ENCODE measurements around the gene DPP3.

The DPP3 gene

DNA sequence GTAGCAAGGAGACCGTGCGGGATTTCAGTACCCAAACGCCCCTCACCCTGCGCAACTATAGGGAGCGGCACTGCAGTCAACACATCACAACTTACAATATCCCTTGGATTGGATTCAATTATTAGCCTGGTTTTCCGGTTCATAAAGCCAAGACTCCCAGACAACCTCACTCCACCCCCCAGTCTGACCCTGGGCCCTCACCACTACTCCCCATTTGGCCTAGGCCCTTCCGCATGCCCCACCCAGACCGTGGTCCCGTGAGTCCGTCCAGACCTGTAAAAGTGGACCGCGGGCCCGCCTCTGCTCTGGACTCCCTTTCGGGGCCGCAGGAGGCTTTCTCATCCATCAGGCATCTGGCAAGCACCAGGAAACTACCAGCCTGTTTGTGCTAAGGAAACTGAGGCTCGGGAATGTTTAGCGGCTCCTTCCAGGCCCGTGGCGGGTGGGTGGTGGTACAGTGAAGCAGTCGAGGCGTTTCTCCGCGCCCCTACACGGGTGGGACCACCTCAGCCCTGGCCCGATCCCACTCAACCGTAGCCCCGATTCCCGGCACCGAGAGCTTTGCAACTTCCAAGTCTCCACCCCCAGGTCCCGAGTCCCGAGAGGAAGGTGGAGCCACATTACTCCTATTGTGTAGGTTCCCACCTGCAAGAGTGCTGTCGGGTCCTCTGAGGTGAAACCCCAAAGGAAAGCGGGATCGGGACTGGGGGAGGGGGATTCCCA lies 679 bp upstream of the DPP3 start:
- DNase-seq (ENCODE audit: low read depth in 2 of 2): no peak

DNA sequence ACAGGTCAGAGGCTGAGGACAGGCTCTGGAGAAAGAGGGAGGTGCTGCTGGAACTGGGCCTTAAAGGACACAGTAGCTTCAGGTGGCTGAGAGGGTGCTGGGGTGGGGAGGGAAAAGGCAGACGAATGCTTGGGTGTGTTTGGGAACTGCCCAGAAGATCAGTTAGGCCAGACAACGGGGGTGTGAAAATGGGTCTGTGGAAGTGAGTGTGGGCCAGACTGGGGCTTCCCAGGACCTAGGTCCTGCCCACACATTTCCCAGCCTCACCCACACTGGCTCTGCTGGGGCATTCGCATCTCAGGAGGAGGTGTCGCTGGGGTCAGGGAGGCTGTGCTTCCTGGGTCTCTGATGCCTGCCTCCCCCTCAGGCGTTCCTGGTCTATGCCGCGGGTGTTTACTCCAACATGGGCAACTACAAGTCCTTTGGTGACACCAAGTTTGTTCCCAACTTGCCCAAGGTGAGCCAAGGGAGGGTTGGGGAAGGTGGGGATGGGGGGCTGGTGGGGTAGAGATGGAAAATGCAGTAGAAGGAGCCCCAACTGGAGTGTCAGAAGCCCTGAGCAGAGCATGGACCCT lies 4.7 kb downstream of the DPP3 start:
- no peak for DNase-seq (ENCODE audit: low read depth in 2 of 2)

DNA sequence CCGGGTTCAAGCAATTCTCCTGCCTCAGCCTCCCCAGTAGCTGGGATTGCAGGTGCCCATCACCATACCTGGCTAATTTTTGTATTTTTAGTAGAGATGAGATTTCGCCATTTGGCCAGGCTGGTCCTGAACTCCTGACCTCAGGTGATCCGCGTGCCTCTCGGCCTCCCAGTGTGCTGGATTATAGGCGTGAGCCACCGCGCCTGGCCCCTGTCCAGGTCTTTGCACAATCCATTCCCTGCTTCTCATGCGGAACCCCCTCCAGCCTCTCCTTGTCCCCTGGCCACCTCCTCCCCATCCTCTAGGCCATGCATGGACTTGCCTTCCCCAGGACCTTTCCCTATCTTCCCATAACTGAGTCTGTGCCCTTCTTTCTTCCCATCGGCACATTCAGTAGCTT lies 8.7 kb downstream of the DPP3 start:
- DNase-seq (ENCODE audit: low read depth in 2 of 2): no peak

DNA sequence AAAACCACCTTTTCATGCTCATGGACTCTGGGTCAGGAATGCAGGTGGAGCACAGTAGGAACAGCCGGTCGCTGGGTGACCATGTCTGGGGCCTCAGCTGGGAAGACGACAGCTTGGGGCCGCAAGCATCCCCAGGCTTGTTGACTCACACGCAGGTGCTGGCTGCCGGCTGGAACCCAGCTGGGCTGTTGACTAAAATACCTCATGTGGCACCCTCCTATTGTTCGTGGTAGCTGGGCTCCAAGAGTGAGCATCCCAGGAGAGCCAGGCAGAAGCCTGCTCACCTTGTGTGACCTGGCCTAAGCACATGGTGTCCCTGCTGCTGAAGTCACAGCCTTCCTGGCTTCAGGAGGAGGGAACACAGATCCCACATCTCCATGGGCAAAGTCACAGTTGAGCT lies 9.4 kb downstream of the DPP3 start:
- no peak for DNase-seq (ENCODE audit: low read depth in 2 of 2)

DNA sequence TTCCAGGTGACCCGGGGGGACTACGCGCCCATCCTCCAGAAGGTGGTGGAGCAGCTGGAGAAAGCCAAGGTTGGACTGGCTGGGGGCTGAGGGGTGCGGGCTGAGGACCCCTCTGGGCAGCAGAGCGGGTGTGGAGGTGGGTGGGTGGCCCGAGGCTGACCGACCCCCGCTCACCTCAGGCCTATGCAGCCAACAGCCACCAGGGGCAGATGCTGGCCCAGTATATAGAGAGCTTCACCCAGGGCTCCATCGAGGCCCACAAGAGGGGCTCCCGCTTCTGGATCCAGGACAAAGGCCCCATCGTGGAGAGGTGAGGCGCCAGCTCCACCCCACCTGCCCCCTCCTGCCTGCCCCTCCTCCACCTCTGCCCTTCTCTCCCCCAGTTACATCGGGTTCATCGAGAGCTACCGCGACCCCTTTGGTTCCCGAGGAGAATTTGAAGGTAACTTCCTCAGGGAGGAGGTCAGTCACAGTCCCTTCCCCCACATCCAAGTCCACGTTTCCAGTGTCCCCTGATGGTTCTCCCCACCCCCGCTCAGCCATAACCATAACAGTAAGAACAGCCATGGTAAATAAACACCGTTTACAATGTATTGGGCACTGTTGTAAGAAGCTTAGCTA lies 11.2 kb downstream of the DPP3 start:
- no peak for DNase-seq (ENCODE audit: low read depth in 2 of 2)

DNA sequence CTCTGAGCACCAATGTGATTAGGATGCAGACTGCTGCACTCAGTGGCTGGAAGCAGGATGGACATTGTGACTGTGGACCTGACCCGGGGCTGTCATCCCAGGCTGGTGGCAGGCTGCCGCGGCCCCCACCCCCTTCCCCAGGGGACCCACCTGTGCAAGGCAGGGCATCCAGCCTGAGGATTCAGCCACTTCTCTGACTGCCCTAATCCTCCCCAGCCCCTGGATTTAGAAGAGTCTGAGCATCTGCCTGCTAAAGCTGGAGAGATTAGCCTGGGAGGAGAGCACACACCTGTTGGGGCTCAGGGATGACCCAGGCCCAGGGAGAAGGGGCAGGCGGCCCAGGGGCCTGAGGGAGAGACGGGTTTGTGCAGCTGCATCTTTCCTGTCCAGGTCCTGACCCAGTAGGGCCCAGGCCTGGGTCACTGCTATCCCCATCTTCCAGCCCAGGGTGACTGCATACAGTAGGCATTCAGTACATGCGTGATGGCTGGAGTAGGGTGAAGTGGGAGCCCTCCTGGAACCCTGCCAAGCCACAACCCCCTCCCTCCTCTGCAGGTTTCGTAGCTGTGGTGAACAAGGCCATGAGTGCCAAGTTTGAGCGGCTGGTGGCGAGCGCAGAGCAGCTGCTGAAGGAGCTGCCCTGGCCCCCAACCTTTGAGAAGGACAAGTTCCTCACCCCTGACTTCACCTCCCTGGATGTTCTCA lies 12.1 kb downstream of the DPP3 start:
- DNase-seq (ENCODE audit: low read depth in 2 of 2): no peak

DNA sequence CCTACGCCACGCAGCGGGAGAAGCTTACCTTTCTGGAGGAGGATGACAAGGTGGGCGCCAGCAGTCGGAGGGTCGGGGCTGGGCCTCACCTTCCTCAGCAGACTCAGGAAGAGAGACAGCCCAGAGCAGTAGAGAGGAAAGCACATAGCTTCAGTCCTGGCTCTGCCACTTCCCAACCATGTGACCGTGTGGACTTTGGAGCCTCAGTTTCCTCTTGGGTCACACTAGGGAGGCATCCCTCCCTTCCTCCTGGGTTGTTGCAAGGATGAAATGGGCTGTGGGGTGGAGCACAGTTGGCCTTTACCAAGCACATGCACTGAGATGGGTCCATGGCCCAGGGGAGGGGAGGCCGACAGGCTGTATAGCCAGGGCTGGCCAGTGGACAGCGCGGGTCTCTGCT lies 12.9 kb downstream of the DPP3 start:
- DNase-seq (ENCODE audit: low read depth in 2 of 2): no peak

DNA sequence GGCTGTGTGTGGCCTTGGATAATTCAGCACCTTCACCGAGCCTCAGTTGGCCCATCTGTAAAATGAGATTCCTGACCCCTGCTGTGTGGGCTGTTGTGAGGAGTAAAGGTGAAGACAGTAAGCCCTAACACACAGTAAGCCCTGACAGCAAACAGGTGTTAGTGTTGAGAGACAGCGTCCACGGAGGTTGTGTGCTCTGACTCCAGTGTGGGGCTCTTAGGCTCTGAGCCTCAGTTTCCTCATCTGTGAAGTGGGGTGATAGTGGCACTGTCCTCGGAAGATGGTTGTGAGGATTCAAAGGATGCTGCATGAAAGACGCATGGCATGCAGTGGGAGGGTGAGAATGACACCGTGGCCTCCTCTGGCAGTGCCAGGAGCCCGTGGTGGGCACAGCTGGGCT lies 14.2 kb downstream of the DPP3 start:
- DNase-seq (ENCODE audit: low read depth in 2 of 2): no peak

DNA sequence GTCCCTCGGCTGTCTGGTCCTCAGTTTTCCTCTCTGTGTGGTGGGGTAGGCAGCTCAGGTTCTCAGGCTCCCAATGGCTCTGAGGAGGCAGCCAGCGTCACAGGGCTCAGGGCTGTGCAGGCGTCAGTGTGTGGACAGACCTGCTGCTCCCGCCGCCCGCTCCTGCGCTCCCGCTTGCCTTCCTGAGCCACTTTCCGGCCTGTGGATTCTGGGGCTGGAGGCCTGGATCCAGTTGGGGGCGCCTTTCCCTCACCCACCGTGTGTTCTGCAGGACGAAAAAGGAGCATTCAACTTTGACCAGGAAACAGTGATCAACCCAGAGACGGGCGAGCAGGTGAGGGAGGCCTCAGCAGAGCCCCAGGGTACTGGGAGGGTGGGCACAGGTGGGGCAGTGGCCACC lies 14.7 kb downstream of the DPP3 start:
- DNase-seq (ENCODE audit: low read depth in 2 of 2): no peak

DNA sequence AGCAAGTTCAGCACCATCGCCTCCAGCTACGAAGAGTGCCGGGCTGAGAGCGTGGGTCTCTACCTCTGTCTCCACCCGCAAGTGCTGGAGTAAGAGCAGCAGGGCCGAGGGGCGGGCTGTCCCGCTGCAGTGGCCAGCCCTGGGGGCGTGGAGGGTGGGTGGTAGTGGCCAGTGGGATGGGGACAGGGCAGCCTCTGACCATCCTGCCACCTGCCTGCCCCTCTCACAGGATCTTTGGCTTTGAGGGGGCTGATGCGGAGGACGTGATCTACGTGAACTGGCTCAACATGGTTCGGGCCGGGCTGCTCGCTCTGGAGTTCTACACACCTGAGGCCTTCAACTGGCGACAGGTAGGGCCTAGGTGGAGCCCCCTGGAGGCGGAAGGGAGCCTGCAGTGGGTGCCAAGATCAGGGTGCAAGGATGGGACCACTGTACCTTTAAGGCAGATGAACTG lies 15.2 kb downstream of the DPP3 start:
- no peak for DNase-seq (ENCODE audit: low read depth in 2 of 2)

DNA sequence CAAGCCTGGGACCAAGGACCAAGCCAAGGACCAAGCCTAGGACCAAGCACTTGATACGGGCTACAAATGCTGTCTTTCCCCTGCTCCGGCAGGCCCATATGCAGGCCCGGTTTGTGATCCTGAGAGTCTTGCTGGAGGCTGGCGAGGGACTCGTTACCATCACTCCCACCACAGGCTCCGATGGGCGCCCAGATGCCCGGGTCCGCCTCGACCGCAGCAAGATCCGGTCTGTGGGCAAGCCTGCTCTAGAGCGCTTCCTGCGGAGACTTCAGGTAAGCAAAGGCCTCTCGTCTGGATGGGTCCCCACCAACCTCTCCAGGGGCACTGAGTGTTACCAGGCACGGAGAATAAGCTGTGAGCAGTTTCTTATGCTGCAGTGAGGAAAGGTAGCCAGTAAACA lies 17.0 kb downstream of the DPP3 start:
- DNase-seq (ENCODE audit: low read depth in 2 of 2): no peak

DNA sequence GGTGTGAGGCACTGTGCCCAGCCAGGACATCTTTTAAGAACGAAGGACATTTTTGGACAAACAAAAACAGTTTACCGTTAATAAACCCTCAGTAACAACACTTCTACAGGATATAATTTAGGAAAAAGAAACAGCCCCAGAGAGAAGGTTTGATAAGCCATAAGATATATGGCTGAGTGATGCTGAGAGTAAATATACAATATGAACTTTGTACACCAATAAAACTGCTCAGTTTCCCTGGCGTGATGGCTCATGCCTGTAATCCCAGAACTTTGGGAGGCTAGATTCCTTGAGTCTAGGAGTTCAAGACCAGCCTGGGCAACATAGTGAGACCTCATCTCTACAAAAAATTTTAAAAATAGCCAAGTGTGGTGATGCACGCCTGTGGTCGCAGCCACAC lies 18.3 kb downstream of the DPP3 start:
- no peak for DNase-seq (ENCODE audit: low read depth in 2 of 2)

DNA sequence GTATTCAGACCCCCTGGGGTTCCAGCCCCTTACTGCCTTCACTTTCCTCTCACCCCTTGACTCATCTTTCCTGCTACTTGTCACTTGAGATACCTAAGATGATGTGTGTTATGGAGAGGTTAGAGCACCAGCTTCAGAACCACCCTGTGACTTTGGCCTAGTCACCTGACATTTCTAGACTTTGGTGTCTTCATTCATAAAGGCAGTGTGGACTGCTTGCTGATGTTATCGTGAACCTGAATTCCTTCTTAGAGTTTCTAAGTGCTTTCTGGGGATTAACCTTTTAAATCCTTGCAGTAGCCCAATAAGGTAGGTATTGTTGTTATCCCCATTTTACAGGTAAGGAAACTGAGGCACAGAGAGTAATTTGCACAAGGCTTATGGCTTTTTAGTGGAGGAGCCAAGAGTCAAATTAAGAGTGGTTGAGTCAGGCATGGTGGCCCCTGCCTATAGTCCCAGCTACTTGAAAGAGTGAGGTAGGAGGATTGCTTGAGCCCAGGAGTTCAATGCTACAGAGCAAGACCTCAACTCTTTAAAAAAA lies 25.1 kb downstream of the DPP3 start:
- DNase-seq (ENCODE audit: low read depth in 2 of 2): no peak

DNA sequence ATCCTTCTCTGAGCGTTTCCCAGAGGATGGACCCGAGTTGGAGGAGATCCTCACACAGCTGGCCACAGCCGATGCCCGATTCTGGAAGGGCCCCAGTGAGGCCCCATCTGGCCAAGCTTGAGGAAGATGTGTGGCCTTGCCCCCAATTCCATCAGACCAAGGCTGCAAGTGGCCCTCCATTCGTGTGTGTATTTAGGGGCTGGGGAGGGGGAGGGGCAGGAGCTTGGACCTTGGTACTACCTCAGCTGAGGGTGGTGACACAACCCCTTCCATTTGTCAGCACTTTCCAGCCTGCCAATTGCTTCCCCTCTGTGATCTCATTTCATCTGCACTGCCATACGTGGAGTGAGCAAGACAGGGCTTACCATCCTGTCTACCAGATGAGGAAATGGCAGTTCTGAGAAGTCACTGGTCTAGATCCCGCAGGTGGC lies 28.9 kb downstream of the DPP3 start:
- DNase-seq (ENCODE audit: low read depth in 2 of 2): no peak

DNA sequence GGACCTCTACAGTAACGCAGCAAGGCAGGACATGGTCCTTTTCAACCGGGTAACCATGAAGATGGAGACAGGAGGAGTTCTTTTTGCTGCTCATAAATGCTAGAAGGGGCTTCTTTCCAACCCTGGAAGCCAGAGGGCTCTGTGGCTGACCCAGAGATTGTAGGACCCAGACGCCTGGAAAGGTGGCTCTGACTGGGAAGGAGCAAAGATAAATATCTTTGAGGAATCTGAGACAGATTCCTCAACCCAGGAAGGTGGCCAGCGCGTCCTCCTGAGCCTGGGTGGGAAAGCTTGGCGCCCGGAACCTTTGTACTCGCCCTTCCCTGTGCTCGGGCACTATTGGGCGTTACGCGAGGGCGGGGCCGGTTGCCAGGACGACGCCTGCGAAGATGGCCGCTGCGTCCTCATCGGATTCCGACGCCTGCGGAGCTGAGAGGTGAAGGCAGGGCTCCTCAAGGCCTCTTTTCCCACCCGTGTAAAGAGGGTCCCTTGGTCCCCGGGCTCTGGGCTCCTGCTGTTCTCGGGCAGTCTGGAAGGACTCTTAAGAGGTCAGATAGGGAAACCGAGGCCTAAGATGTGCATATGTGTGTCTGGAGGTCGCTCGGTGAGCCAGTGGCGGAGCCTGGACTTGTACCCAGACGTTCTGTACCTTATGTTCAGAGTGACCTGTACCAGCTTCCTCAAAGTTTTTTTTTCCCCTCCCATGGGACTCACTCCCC lies 30.2 kb downstream of the DPP3 start, which contains the start of gene BBS1:
Gene BBS1 (plus strand): TSS at position 365 of the 719 bp plus-strand sequence. CDS start 25 bp downstream, at position 390.
- peak; percentile 78 to 79 for DNase-seq (ENCODE audit: low read depth in 2 of 2)

DNA sequence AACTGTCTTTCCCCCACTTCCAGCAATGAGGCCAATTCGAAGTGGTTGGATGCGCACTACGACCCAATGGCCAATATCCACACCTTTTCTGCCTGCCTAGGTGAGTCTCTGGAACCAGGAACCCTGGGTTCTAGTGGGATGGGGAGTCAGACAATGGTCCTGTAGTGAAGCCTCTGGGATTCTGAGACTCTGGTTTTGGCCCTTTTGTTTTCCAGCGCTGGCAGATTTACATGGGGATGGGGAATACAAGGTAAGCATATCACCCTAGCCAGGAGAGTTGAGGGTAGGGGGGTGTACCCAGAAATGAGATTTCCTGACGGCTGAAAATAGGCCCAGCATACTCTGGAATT lies 30.7 kb downstream of the DPP3 start:
- no peak for DNase-seq (ENCODE audit: low read depth in 2 of 2)

DNA sequence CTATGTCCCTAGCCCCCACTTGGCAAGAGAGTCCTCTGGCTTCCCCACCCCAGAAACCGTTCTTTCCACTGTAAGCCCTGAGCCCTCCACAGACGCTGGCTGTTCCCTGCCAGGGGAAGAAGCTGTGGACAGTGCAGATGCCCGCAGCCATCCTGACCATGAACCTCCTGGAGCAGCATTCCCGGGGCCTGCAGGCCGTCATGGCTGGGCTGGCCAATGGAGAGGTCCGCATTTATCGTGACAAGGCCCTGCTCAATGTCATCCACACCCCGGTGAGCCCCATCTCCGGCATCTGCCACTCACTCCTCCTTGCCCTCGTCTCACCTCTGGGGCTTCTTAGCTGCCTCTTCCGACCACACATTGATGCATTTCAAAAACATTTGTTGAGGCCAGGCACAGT lies 43.4 kb downstream of the DPP3 start:
- DNase-seq (ENCODE audit: low read depth in 2 of 2): no peak

DNA sequence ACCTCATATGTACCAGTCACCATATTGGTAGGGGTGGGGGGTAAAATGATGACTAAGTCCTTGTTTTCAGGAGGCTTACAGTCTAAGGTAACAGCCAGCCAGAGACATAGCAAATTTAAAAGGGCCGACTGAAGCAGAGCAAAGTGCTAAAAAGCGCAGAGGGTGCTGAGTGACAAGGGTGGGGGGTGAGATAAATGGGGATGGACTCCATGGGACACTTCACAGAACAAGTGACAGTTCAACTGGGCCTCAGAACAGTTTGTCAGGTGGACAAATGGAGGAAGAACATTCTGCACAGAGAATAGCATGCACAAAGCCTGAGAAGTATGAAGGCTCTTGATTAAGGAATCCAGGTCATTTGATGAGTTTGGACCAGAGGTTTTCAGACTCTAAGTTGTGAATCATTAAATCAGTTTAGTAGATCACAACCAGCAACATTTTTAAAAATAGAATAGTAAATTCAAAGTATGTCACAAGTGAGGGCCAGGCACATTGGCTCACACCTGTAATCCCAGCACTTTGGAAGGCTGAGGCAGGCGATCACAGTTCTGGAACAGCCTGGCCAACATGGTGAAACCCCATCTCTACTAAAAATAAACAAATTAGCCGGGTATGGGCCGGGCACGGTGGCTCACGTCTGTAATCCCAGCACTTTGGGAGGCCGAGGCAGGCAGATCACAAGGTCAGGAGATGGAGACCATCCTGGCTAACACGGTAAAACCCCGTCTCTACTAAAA lies 44.2 kb downstream of the DPP3 start:
- no peak for DNase-seq (ENCODE audit: low read depth in 2 of 2)

DNA sequence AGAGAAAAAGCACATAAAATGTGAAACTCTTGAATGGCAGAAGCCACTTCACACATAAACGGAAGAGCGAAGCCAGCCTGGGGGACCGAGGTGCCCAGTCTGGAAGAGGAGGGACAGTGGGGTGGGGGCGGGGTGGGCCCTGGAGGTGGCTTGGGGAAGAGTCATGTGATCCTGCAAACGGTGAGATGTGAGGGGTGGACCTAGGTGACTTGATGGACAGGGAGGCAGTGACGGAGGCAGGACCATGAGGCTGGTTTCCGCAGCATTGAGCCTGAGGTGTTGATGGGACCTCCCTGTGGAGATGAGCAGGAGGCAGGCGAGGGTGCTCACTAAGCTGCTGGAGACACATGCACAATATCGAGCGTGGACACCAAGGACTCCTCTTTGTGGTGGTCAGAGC lies 48.8 kb downstream of the DPP3 start:
- DNase-seq (ENCODE audit: low read depth in 2 of 2): no peak

DNA sequence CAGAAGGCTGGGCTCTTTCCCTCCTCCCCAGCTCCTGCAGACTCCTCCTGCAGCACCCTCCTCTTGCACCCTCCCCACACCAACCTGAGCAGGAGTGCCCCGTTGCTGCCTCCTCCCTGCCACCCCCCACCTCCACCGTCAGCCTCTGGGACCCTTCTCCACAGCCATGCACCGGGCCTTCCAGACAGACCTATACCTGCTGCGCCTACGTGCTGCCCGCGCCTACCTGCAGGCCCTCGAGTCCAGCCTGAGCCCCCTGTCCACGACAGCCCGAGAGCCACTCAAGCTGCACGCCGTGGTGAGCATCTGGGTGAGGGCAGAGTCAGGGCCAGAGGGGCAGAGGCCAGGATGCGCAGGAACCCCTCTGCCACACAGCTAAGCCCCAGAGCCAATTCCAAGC lies 49.4 kb downstream of the DPP3 start:
- no peak for DNase-seq (ENCODE audit: low read depth in 2 of 2)
